ENCODE results near the gene LCP2. TPM values are rescaled to one million over a fixed set of nuclear protein-coding genes. Genes with fewer than 3 reads are reported as not detected.

Gene LCP2
- total and polyA plus RNA-seq, 2 experiments from 2014 or later = 0.80 TPM; not detected in 1

DNA sequence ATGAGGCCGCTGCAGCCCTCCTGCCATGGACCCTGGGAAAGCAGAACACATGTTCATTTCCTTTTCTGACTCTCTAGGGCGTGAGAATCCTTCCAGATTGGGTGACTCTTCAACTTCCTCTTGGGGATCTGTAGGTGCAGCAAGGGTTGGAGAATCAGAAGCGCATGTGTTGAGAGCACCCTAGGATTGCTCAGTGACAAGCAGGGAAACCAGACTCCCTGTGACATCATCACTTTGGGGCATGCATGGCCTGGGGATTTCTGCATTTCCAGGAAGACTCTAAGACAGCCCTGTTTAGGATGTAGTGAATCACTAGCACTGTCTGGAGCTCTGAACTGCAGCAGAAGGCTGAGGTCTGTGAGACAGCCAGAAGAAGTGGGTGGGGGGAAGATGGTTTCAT lies 15.1 kb upstream of the LCP2 start:
- H3K36me3 ChIP-seq (replicated peaks; ENCODE audit: insufficient read depth, low read depth) = no peaks in the 10 kb centered on the region
- peak; percentile 52 for DNase-seq (ENCODE audit: low spot score)
- no peak overlapping the region for H3K4me2 ChIP-seq
- no peak overlapping the region for H3K27ac ChIP-seq
- no peaks in the 10 kb centered on the region for H3K79me2 ChIP-seq
- H4K20me1 ChIP-seq (ENCODE audit: insufficient read depth, poor library complexity, severe bottlenecking) = no peaks in the 10 kb centered on the region
- TF ChIP-seq EZH2 (IDR thresholded peaks at IDR 0.05; ENCODE audit: borderline replicate concordance) (no peak), EZH2phosphoT487 (IDR thresholded peaks at IDR 0.05; ENCODE audit: low read depth, severe bottlenecking, unreplicated experiment) (no peak), CTCF (IDR thresholded peaks at IDR 0.05; ENCODE audit: poor library complexity) (no peak)
- peaks cover 4% of the 10 kb centered on the region for H3K4me1 ChIP-seq (ENCODE audit: insufficient read depth)
- no peaks in the 10 kb centered on the region for H3K9me3 ChIP-seq (ENCODE audit: low read depth)
- no peak overlapping the region for H2AFZ ChIP-seq
- no peaks in the 10 kb centered on the region for H3K27me3 ChIP-seq
- no peaks in the 10 kb centered on the region for H3K9me2 ChIP-seq (replicated peaks; ENCODE audit: insufficient read depth)
- H3K4me3 ChIP-seq = no peak overlapping the region
- 75% methylated on average over 3 of the region's 3 CpGs for WGBS (ENCODE audit: low lambda C conversion rate, missing lambda C conversion rate)

GRCh38 chr5:170312301-170312595 lies 14.7 kb upstream of the LCP2 start:
- 95% methylated on average over 5 of the region's 5 CpGs for WGBS (ENCODE audit: low lambda C conversion rate, missing lambda C conversion rate)
- H3K36me3 ChIP-seq (replicated peaks; ENCODE audit: insufficient read depth, low read depth) = no peaks in the 10 kb centered on the region
- H3K27ac ChIP-seq = no peak overlapping the region
- H4K20me1 ChIP-seq (ENCODE audit: insufficient read depth, poor library complexity, severe bottlenecking) = no peaks in the 10 kb centered on the region
- H3K4me2 ChIP-seq = no peak overlapping the region
- H3K9me2 ChIP-seq (replicated peaks; ENCODE audit: insufficient read depth) = no peaks in the 10 kb centered on the region
- no peaks in the 10 kb centered on the region for H3K27me3 ChIP-seq
- H3K9me3 ChIP-seq (ENCODE audit: low read depth) = no peaks in the 10 kb centered on the region
- DNase-seq (ENCODE audit: low spot score) = no peak
- no peak overlapping the region for H3K4me3 ChIP-seq
- H2AFZ ChIP-seq = no peak overlapping the region
- no peaks in the 10 kb centered on the region for H3K79me2 ChIP-seq
- H3K4me1 ChIP-seq (ENCODE audit: insufficient read depth) = peaks cover 4% of the 10 kb centered on the region
- TF ChIP-seq EZH2phosphoT487 (IDR thresholded peaks at IDR 0.05; ENCODE audit: low read depth, severe bottlenecking, unreplicated experiment) = no peak
- TF ChIP-seq EZH2 (IDR thresholded peaks at IDR 0.05; ENCODE audit: borderline replicate concordance) = no peak
- TF ChIP-seq CTCF (IDR thresholded peaks at IDR 0.05; ENCODE audit: poor library complexity) = no peak

DNA sequence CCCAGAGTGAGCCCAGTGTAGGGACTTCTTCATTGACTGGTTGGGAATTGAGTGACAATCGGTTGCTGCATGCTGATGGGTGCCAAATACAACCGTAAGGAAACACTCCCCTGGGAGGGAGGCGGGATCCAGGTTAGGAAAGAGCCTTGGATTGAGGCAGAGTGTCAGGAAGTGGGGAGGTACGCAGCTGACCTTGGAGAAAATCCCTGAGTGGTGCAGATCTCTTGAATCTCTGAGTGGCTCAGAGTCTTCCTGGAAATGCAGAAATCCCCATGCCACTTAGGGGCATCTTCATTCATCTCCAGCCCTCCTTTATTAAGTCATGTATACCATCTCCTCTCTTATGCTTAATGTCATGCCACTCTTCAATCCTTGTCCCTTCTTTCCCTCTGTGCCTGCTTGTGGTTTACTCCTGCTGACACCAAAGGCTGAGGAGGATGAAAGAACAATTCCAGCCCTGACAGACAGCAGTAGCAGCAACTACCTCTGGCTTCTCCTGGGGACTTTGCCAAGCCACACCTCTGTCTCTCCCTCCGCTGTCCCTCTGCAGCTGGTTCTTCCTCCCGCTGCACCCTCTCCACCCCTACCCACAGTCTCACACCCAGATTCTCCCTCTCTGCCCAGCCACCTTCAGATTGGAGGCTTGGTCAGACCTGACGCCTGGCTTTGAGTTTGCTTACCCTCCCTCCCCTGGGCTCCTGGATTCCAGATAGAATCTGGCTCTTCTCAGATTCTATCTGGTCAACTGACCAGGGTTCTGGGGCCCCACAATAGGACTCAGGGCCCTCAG lies 14.1 kb upstream of the LCP2 start:
- no peaks in the 10 kb centered on the region for H3K27me3 ChIP-seq
- H3K4me3 ChIP-seq = no peak overlapping the region
- no peak overlapping the region for H2AFZ ChIP-seq
- 66% methylated on average over 7 of the region's 7 CpGs for WGBS (ENCODE audit: low lambda C conversion rate, missing lambda C conversion rate)
- no peak overlapping the region for H3K27ac ChIP-seq
- no peaks in the 10 kb centered on the region for H3K79me2 ChIP-seq
- DNase-seq (ENCODE audit: low spot score) = no peak
- H3K36me3 ChIP-seq (replicated peaks; ENCODE audit: insufficient read depth, low read depth) = no peaks in the 10 kb centered on the region
- no peaks in the 10 kb centered on the region for H4K20me1 ChIP-seq (ENCODE audit: insufficient read depth, poor library complexity, severe bottlenecking)
- H3K4me1 ChIP-seq (ENCODE audit: insufficient read depth) = peaks cover 4% of the 10 kb centered on the region
- no peaks in the 10 kb centered on the region for H3K9me3 ChIP-seq (ENCODE audit: low read depth)
- TF ChIP-seq CTCF (IDR thresholded peaks at IDR 0.05; ENCODE audit: poor library complexity) (no peak), EZH2phosphoT487 (IDR thresholded peaks at IDR 0.05; ENCODE audit: low read depth, severe bottlenecking, unreplicated experiment) (no peak), EZH2 (IDR thresholded peaks at IDR 0.05; ENCODE audit: borderline replicate concordance) (no peak)
- H3K9me2 ChIP-seq (replicated peaks; ENCODE audit: insufficient read depth) = no peaks in the 10 kb centered on the region
- H3K4me2 ChIP-seq = no peak overlapping the region

All from hepatocyte (in vitro differentiated cells).